Gastrocnemius medialis (tissue), 4 donors: ENCODE measurements around the gene TRPM4.

Experiments used
- POLR2A ChIP-seq, 2 donors: fragments of 450-650 bp; IDR thresholded peaks; one replicate each; pipeline ENCODE4 v1.6.1; 2017; ENCODE audit warnings: antibody characterized with exemption in 2 of 2, mild to moderate bottlenecking in 2 of 2, moderate library complexity in 2 of 2
- TF ChIP-seq, protein P1 (sequence below), 5 experiments: fragments of 450-650 bp in 3 of 5; fragments of 200-600 bp in 2 of 5; sonication (generic) in 2 of 5; IDR thresholded peaks in 4 of 5; conservative IDR thresholded peaks in 1 of 5; 1 replicate in 4 of 5; 2 replicates in 1 of 5; pipeline ENCODE4 v1.5.1; 2016 to 2019; ENCODE audit warnings: antibody characterized with exemption in 5 of 5, mild to moderate bottlenecking in 3 of 5, moderate library complexity in 3 of 5

- TF ChIP-seq, protein P1, sequence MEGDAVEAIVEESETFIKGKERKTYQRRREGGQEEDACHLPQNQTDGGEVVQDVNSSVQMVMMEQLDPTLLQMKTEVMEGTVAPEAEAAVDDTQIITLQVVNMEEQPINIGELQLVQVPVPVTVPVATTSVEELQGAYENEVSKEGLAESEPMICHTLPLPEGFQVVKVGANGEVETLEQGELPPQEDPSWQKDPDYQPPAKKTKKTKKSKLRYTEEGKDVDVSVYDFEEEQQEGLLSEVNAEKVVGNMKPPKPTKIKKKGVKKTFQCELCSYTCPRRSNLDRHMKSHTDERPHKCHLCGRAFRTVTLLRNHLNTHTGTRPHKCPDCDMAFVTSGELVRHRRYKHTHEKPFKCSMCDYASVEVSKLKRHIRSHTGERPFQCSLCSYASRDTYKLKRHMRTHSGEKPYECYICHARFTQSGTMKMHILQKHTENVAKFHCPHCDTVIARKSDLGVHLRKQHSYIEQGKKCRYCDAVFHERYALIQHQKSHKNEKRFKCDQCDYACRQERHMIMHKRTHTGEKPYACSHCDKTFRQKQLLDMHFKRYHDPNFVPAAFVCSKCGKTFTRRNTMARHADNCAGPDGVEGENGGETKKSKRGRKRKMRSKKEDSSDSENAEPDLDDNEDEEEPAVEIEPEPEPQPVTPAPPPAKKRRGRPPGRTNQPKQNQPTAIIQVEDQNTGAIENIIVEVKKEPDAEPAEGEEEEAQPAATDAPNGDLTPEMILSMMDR (IDR thresholded peaks at IDR 0.05 in 4 of 5, conservative IDR thresholded peaks at IDR 0.05 in 1 of 5), result no peak
- TF ChIP-seq POLR2A (IDR thresholded peaks at IDR 0.05), result no peak
These were observed 31.0 kb upstream of the TRPM4 start for GRCh38 chr19:49126575-49126974.
